Activated CD4-positive, alpha-beta T cell treated with anti-CD3 and anti-CD28 coated beads for 48 hours (primary cell): ENCODE measurements around the gene ANTXRL.
"Not testable (repeated sequence)": the region's sequence is repeated elsewhere in the genome, so short reads cannot be mapped to it uniquely, and the experiment has no call there.

Experiments used
- DNase-seq: peaks from one replicate; pipeline ENCODE4 v3.0.0-alpha.2; 2020

Gene ANTXRL

GRCh38 chr10:46296641-46297141 is 9.9 kb downstream of the ANTXRL start:
- no peak for DNase-seq

- peak; percentile 33 for DNase-seq
Observed at GRCh38 chr10:46297406-46298204, 10.8 kb downstream of the ANTXRL start.

- no peak for DNase-seq
Observed at GRCh38 chr10:46298477-46299285, 11.9 kb downstream of the ANTXRL start.

- no peak for DNase-seq
Observed at GRCh38 chr10:46299286-46299535, 12.4 kb downstream of the ANTXRL start.

- no peak for DNase-seq
Observed at GRCh38 chr10:46299536-46300369, 13.0 kb downstream of the ANTXRL start.

GRCh38 chr10:46300370-46300711 is 13.5 kb downstream of the ANTXRL start:
- DNase-seq, result not testable (repeated sequence)

GRCh38 chr10:46301056-46301645 is 14.4 kb downstream of the ANTXRL start:
- no peak for DNase-seq

- DNase-seq, result no peak
Observed at GRCh38 chr10:46301721-46302479, 15.1 kb downstream of the ANTXRL start.

GRCh38 chr10:46302765-46303352 is 16.1 kb downstream of the ANTXRL start:
- DNase-seq, result not testable (repeated sequence)

GRCh38 chr10:46304062-46304461 is 17.3 kb downstream of the ANTXRL start:
- DNase-seq, result no peak

GRCh38 chr10:46304671-46305070 is 17.9 kb downstream of the ANTXRL start:
- not testable (repeated sequence) for DNase-seq

- DNase-seq, result no peak
Observed at GRCh38 chr10:46305079-46305818, 18.5 kb downstream of the ANTXRL start.

GRCh38 chr10:46305986-46306385 is 19.2 kb downstream of the ANTXRL start:
- DNase-seq, result no peak

- no peak for DNase-seq
Observed at GRCh38 chr10:46306516-46307184, 19.9 kb downstream of the ANTXRL start.

- DNase-seq, result no peak
Observed at GRCh38 chr10:46307281-46308112, 20.7 kb downstream of the ANTXRL start.

- no peak for DNase-seq
Observed at GRCh38 chr10:46308113-46308415, 21.3 kb downstream of the ANTXRL start.

- no peak for DNase-seq
Observed at GRCh38 chr10:46308666-46309450, 22.1 kb downstream of the ANTXRL start.

GRCh38 chr10:46309511-46310142 is 22.8 kb downstream of the ANTXRL start:
- no peak for DNase-seq
